AG04450 (cell line): ENCODE results near the gene PRRC1. TPM values are rescaled to one million over a fixed set of nuclear protein-coding genes. Genes with fewer than 3 reads are reported as not detected.
"Not testable (repeated sequence)": the region's sequence is repeated elsewhere in the genome, so short reads cannot be mapped to it uniquely, and the experiment has no call there.

Experiments
- CTCF ChIA-PET: fragments of 300-600, 350-600 bp; formaldehyde crosslinking; extraction: SDS; loops from one replicate; lab custom pipeline; 2022; ENCODE audit warnings: antibody characterized with exemption, inconsistent platforms; lab: Charles Lee
- POLR2A ChIA-PET: fragments of 350-600 bp; formaldehyde crosslinking; extraction: SDS; loops from one replicate; lab custom pipeline; 2021; ENCODE audit warnings: antibody characterized with exemption, inconsistent platforms; lab: Yijun Ruan, JAX
- DNase-seq: peaks from one replicate; pipeline ENCODE4 v3.0.0-alpha.2; 2011; ENCODE audit warnings: low read depth, low spot score
- H3K27ac ChIP-seq: one replicate; pipeline ENCODE4 v1.5.1; 2012; ENCODE audit warnings: low read depth, low read length, control low read depth
- H3K27me3 ChIP-seq: one replicate; pipeline ENCODE4 v1.6.0; 2012; ENCODE audit warnings: low read length; ENCODE audit not compliant: control insufficient read depth, insufficient read depth
- H3K4me3 ChIP-seq: 2 replicates; pipeline ENCODE4 v1.5.1; 2011; ENCODE audit warnings: mild to moderate bottlenecking, low read depth, low read length, control low read depth
- H3K9me3 ChIP-seq: 2 replicates; pipeline ENCODE4 v1.5.1; 2012; ENCODE audit warnings: low read length; ENCODE audit not compliant: control insufficient read depth, insufficient read depth
- polyA plus RNA-seq: library from polyadenylated mRNA; depleted of rRNA; stranded (reverse); fragments of >200 nt; gene quantifications from 2 replicates; pipeline ENCODE4 v1.2.3, GENCODE V29; 2011
- TF ChIP-seq, protein P1 (sequence below): IDR thresholded peaks from 2 replicates; pipeline ENCODE4 v1.5.1; 2011; ENCODE audit warnings: low read depth, low read length, control low read depth, inconsistent platforms

PRRC1 gene
- polyA plus RNA-seq, 1 experiment, result 120 TPM

DNA sequence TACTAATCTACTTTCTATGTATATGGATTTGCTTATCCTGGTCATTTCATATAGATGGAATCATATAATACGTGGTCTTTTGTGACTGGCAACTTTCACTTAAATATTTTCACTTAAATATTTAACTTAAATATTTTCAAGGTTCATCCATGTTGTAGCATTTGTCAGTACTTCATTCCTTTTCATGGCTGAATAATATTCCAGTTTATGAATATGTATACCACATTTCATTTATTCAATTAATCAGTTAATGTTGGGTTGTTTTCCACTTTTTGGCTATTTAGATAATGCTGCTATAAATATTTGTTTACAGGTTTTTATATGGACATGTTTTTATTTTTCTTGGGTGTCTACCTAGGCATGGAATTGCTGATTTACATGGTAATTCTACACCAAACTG lies 7.7 kb downstream of the PRRC1 start:
- peaks cover 4% of the 10 kb centered on the region; the same call in 1 of the 2 replicates for H3K9me3 ChIP-seq
- no peak for DNase-seq
- no peak overlapping the region for H3K4me3 ChIP-seq
- CTCF ChIA-PET, result interaction anchor here (2.1 kb wide), 1 partner anchor 12 kb away, joined by 7 read pairs; no protein-coding TSS in a partner anchor
- no peak overlapping the region for H3K27ac ChIP-seq
- TF ChIP-seq, protein P1, sequence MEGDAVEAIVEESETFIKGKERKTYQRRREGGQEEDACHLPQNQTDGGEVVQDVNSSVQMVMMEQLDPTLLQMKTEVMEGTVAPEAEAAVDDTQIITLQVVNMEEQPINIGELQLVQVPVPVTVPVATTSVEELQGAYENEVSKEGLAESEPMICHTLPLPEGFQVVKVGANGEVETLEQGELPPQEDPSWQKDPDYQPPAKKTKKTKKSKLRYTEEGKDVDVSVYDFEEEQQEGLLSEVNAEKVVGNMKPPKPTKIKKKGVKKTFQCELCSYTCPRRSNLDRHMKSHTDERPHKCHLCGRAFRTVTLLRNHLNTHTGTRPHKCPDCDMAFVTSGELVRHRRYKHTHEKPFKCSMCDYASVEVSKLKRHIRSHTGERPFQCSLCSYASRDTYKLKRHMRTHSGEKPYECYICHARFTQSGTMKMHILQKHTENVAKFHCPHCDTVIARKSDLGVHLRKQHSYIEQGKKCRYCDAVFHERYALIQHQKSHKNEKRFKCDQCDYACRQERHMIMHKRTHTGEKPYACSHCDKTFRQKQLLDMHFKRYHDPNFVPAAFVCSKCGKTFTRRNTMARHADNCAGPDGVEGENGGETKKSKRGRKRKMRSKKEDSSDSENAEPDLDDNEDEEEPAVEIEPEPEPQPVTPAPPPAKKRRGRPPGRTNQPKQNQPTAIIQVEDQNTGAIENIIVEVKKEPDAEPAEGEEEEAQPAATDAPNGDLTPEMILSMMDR, result no peak
- POLR2A ChIA-PET, result no interaction called here
- no peaks in the 10 kb centered on the region for H3K27me3 ChIP-seq

DNA sequence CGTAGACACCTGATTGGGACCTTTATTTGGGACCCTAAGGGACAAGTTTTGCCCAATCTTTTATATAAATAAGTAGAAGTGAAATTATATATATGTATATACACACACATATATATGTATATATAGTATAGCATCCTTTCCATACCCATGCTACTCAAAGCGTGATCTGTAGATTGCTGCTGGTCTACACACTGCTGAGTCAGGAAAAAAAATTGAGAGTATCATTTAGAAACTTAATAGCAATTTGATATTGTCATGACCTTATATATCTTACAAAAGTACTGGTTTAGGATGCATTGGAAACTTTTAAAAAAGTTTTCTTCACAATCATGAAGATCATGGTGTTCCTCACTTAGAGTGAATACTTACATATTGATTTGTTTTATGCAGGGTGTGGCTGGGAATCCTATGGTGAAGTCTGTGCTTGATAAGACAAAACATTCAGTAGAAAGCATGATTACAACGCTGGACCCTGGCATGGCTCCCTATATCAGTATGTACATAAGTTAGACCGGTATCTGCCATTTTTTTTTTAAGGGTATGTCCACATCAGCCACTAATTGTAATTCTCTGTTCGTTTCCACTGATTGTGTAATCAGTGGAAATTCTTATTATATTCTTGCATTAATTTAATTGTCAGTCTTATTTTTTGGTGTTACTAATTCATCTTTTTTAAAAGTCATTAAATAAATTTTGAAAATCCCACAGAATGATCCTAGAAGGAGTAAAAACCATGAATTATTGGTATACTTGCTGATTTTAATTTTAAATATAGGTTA lies 12.7 kb downstream of the PRRC1 start:
- no peak for DNase-seq
- H3K27me3 ChIP-seq, result no peaks in the 10 kb centered on the region
- POLR2A ChIA-PET, result no interaction called here
- H3K27ac ChIP-seq, result no peak overlapping the region
- no peaks in the 10 kb centered on the region for H3K9me3 ChIP-seq
- TF ChIP-seq, protein P1, result no peak
- CTCF ChIA-PET, result no interaction called here
- no peak overlapping the region for H3K4me3 ChIP-seq

GRCh38 chr5:127536687-127537086 lies 19.2 kb downstream of the PRRC1 start:
- H3K9me3 ChIP-seq, result no peaks in the 10 kb centered on the region
- TF ChIP-seq, protein P1, result peak; percentile 46
- H3K27me3 ChIP-seq, result no peaks in the 10 kb centered on the region
- DNase-seq, result no peak
- ChIA-PET CTCF (interaction anchor here (0.6 to 2.4 kb wide), 7 partner anchors 9 to 496 kb away, joined by 3 to 9 read pairs (median 4); no protein-coding TSS in a partner anchor), POLR2A (no interaction called here)
- no peak overlapping the region for H3K4me3 ChIP-seq
- no peak overlapping the region for H3K27ac ChIP-seq

DNA sequence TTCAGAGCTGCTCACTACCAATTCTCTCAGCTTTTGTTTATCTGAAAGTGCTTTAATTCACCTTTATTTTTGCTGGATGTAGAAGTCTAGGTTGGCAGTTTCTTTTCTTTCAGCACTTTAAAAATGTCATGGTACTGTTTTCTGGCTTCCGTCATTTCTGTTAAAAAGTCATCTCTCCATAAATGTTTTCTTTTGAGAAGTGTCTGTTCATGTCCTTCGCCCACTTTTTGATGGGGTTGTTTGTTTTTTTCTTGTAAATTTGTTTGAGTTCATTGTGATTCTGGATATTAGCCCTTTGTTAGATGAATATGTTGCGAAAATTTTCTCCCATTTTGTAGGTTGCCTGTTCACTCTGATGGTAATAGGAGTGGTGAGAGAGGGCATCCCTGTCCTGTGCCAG lies 23.1 kb downstream of the PRRC1 start:
- POLR2A ChIA-PET, H3K4me3 ChIP-seq, H3K27me3 ChIP-seq, DNase-seq, H3K9me3 ChIP-seq, H3K27ac ChIP-seq, CTCF ChIA-PET: not testable (repeated sequence)

DNA sequence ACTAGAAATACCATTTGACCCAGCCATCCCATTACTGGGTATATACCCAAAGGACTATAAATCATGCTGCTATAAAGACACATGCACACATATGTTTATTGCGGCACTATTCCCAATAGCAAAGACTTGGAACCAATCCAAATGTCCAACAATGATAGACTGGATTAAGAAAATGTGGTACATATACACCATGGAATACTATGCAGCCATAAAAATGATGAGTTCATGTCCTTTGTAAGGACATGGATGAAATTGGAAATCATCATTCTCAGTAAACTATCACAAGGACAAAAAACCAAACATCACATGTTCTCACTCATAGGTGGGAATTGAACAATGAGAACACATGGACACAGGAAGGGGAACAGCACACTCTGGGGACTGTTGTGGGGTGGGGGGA lies 27.8 kb downstream of the PRRC1 start:
- H3K27ac ChIP-seq, H3K4me3 ChIP-seq, H3K9me3 ChIP-seq, H3K27me3 ChIP-seq, POLR2A ChIA-PET, DNase-seq: not testable (repeated sequence)
- CTCF ChIA-PET, result interaction anchor here (1.0 kb wide), 1 partner anchor 8 kb away, joined by 3 read pairs; no protein-coding TSS in a partner anchor

DNA sequence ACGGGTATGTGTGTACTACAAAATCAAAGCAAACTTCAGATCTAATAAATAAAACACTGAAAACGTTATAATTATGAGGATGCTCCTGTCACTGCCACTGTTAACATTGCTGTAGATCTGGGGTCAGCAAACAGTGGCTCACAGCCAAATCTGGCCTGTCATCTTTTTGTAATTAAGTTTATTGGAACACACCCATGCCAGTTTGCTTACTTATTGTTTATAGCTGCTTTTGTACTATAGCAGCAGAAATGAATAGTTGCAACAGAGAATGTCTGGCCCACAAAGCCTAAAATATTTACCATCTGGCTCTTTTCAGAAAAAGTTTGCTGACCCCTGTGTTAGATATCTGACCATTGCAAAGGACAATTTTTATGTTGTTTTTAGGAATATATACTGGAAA lies 32.1 kb downstream of the PRRC1 start:
- ChIA-PET POLR2A (no interaction called here), CTCF (interaction anchor here (1.5 kb wide), 1 partner anchor 13 kb away, joined by 9 read pairs; no protein-coding TSS in a partner anchor)
- no peaks in the 10 kb centered on the region for H3K27me3 ChIP-seq
- no peak overlapping the region for H3K4me3 ChIP-seq
- TF ChIP-seq, protein P1, result no peak
- H3K9me3 ChIP-seq, result peaks cover under 1% of the 10 kb centered on the region
- DNase-seq, result no peak
- no peak overlapping the region for H3K27ac ChIP-seq
